AG04450 (cell line): ENCODE measurements around the gene TEAD2. TPM values are rescaled to one million over a fixed set of nuclear protein-coding genes. Genes with fewer than 3 reads are reported as not detected.

Experiments
- CTCF ChIA-PET: fragments of 300-600, 350-600 bp; formaldehyde crosslinking; extraction: SDS; loops from one replicate; lab custom pipeline; 2022; ENCODE audit warnings: antibody characterized with exemption, inconsistent platforms; lab: Charles Lee
- POLR2A ChIA-PET: fragments of 350-600 bp; formaldehyde crosslinking; extraction: SDS; loops from one replicate; lab custom pipeline; 2021; ENCODE audit warnings: antibody characterized with exemption, inconsistent platforms; lab: Yijun Ruan, JAX
- DNase-seq: peaks from one replicate; pipeline ENCODE4 v3.0.0-alpha.2; 2011; ENCODE audit warnings: low read depth, low spot score
- H3K27ac ChIP-seq: one replicate; pipeline ENCODE4 v1.5.1; 2012; ENCODE audit warnings: low read depth, low read length, control low read depth
- H3K27me3 ChIP-seq: one replicate; pipeline ENCODE4 v1.6.0; 2012; ENCODE audit warnings: low read length; ENCODE audit not compliant: control insufficient read depth, insufficient read depth
- H3K4me3 ChIP-seq: 2 replicates; pipeline ENCODE4 v1.5.1; 2011; ENCODE audit warnings: mild to moderate bottlenecking, low read depth, low read length, control low read depth
- H3K9me3 ChIP-seq: 2 replicates; pipeline ENCODE4 v1.5.1; 2012; ENCODE audit warnings: low read length; ENCODE audit not compliant: control insufficient read depth, insufficient read depth
- polyA plus RNA-seq: library from polyadenylated mRNA; depleted of rRNA; stranded (reverse); fragments of >200 nt; gene quantifications from 2 replicates; pipeline ENCODE4 v1.2.3, GENCODE V29; 2011
- TF ChIP-seq, protein P1 (sequence below): IDR thresholded peaks from 2 replicates; pipeline ENCODE4 v1.5.1; 2011; ENCODE audit warnings: low read depth, low read length, control low read depth, inconsistent platforms

Gene TEAD2
- polyA plus RNA-seq, 1 experiment: 32.8 TPM

DNA sequence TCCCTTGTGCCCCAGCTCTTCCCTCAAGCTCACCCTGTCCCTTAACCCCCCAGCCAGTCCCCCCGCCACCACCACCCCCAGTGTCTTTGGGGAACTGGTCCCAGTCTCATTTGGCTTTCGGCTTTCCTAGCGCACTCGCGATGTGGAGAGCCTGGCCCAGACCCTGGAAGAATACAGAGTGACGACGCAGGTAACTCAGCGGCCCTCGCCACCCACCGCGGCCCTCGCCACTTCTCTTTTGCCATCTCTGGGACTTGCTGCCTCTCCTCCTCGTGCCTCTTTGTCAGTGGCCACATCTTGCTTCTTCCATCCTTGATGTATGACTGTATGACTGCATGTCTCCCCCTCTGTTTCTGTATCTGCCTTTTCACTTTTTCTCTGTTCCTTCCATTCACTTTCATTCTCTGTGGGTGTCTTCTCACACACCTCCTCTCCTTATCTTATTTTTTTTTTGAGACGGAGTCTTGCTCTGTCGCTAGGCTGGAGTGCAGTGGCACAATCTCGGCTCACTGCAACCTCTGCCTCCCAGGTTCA, 45.3 kb upstream of the TEAD2 start:
- TF ChIP-seq, protein P1, sequence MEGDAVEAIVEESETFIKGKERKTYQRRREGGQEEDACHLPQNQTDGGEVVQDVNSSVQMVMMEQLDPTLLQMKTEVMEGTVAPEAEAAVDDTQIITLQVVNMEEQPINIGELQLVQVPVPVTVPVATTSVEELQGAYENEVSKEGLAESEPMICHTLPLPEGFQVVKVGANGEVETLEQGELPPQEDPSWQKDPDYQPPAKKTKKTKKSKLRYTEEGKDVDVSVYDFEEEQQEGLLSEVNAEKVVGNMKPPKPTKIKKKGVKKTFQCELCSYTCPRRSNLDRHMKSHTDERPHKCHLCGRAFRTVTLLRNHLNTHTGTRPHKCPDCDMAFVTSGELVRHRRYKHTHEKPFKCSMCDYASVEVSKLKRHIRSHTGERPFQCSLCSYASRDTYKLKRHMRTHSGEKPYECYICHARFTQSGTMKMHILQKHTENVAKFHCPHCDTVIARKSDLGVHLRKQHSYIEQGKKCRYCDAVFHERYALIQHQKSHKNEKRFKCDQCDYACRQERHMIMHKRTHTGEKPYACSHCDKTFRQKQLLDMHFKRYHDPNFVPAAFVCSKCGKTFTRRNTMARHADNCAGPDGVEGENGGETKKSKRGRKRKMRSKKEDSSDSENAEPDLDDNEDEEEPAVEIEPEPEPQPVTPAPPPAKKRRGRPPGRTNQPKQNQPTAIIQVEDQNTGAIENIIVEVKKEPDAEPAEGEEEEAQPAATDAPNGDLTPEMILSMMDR: no peak

DNA sequence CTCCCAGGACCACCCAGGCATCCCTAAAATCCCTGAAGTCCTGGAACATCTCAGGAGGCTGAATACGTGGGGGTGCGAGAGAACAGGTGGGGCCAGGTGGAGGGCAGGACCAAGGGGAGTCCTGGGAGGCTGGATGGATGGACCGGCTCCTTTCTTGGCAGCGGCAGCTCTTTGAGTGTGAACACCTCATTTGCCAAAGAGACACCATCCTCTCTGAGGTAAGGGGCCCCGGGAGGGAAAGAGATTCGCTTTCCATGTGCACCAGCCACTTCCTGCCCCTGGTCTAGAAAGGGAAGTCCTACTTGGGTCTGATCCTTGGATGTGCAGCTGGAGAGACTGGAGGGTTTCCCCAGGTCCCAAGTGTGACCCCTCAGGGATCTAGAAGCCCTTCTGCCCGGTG, 44.9 kb upstream of the TEAD2 start:
- Histone ChIP-seq H3K27ac (no peak overlapping the region), H3K27me3 (peaks cover 21% of the 10 kb centered on the region), H3K4me3 (no peak overlapping the region), H3K9me3 (no peaks in the 10 kb centered on the region)
- no peak for DNase-seq
- CTCF ChIA-PET: no interaction called here
- POLR2A ChIA-PET: no interaction called here
- TF ChIP-seq, protein P1: no peak

More for the DNA sequence above, 45.3 kb upstream of the TEAD2 start:
- ChIA-PET CTCF (no interaction called here), POLR2A (no interaction called here)
- no peak for DNase-seq
- Histone ChIP-seq H3K27me3 (peaks cover 22% of the 10 kb centered on the region), H3K27ac (no peak overlapping the region), H3K4me3 (no peak overlapping the region), H3K9me3 (no peaks in the 10 kb centered on the region)

DNA sequence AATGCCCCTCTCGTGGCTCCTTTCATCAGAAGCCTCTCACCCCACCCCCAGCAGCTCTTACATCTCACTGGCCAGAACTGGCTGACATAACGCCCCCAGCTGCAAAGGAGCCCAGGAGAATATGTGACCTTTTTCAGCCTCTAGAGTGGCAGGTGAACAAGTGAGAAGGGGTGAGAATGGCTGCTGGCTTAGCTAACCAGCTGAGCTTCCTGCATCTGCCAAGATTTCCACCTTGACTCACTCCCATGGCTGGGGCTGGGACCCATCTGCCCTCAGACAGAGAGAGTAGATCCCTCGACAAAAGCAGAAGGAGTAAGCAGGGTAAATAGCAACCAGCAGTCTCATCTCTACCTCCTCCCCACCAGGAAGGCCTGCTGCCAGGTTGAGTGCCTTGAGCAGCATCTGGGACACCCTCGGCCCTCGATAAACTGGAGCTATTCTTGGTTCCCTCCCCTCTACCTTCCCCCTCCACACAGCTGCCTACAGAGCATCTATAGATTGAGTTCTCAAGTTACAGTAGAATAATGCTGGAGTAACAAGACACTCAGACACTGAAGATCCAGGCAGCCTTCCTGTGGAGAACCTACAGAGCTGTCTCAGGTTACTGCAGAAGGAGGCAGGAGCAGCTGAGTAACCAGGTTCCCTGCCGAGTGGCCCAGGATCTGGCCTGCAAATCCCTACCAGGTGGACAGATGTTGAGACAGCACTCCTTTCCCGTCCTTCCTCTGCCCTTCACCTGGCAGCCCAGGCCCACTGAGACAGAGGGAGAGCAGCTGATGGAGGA, 41.4 kb upstream of the TEAD2 start:
- TF ChIP-seq, protein P1: no peak
- DNase-seq: no peak
- POLR2A ChIA-PET: interaction anchor here (0.6 kb wide), 1 partner anchor 50 kb away, joined by 4 read pairs; the partner anchor contains the start of gene ALDH16A1
- Histone ChIP-seq H3K27me3 (peaks cover 26% of the 10 kb centered on the region), H3K27ac (no peak overlapping the region), H3K9me3 (no peaks in the 10 kb centered on the region), H3K4me3 (no peak overlapping the region)
- CTCF ChIA-PET: interaction anchor here (0.6 to 0.7 kb wide), 2 partner anchors 41 to 103 kb away, joined by 3 to 6 read pairs; no protein-coding TSS in a partner anchor

DNA sequence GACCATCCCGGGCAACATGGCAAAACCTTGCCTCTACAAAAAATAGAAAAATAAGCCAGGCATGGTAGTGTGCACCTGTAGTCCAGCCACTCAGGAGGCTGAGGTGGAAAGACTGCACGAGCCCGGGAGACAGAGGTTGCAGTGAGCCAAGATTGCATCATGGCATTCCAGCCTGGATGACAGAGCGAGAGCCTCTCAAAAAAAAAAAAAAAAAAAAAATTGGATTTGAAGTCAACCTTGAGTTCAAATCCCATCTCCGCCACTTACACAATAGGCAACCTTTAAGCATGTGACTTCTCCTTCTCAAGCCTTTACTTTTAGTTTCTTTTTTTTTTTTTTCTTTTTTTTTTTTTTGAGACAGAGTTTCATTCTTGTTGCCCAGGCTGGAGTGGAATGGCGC, 37.8 kb upstream of the TEAD2 start:
- TF ChIP-seq, protein P1: no peak
- H3K4me3 ChIP-seq: no peak overlapping the region
- no peak for DNase-seq
- no peaks in the 10 kb centered on the region for H3K9me3 ChIP-seq
- ChIA-PET CTCF (interaction anchor here (0.6 kb wide), 1 partner anchor 45 kb away, joined by 3 read pairs; no protein-coding TSS in a partner anchor), POLR2A (no interaction called here)
- H3K27ac ChIP-seq: no peak overlapping the region
- H3K27me3 ChIP-seq: peaks cover 27% of the 10 kb centered on the region

DNA sequence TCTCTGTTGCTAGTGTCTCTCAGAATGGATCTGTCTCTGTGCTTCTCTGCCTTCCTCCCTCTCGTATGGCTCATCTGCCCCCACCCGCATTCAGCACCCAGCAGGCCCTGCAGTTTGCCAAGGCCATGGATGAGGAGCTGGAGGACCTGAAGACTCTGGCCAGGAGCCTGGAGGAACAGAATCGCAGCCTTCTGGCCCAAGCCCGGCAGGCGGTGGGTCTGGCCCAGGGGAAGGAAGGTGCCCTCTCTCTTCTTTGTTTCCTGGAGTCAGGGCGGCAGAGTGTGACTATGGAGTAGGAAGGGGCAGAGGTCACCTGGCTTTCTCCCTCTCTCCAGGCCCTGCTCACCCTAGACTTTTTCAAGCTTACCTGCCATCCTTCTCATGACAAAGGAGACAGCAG, 36.7 kb upstream of the TEAD2 start:
- TF ChIP-seq, protein P1: no peak
- DNase-seq: no peak
- ChIA-PET CTCF (no interaction called here), POLR2A (no interaction called here)
- Histone ChIP-seq H3K27ac (no peak overlapping the region), H3K9me3 (no peaks in the 10 kb centered on the region), H3K4me3 (no peak overlapping the region), H3K27me3 (peaks cover 37% of the 10 kb centered on the region)
